Caco-2 (cell line): Measurements from ENCODE around the gene RIPOR3. TPM values are rescaled to one million over a fixed set of nuclear protein-coding genes. Genes with fewer than 3 reads are reported as not detected.
"Not testable (repeated sequence)": the region's sequence is repeated elsewhere in the genome, so short reads cannot be mapped to it uniquely, and the experiment has no call there.

Source experiments
- BruUV-seq: library from RNA; stranded (reverse); fragments of 400-500 nt; replicated peaks from 2 replicates; lab custom pipeline; 2021; lab: Mats Ljungman, UMichigan
- CTCF ChIA-PET: fragments of 300-600 bp; sonication (Branson Sonifier 250); formaldehyde crosslinking; loops from one replicate; lab custom pipeline; 2022; ENCODE audit warnings: antibody characterized with exemption; lab: Charles Lee
- POLR2A ChIA-PET: fragments of 300-600 bp; sonication (Branson Sonifier 250); formaldehyde crosslinking; loops from one replicate; lab custom pipeline; 2022; ENCODE audit warnings: antibody characterized with exemption; lab: Charles Lee
- DNase-seq, 2 experiments: peaks; one replicate each; pipeline versions ENCODE4 v3.0.0 to v3.0.0-alpha.2; 2020 to 2022
- H3K27me3 ChIP-seq: replicated peaks from 2 replicates; pipeline ENCODE4 v1.6.0; 2011; ENCODE audit warnings: low read length; ENCODE audit not compliant: control insufficient read depth, insufficient read depth
- H3K36me3 ChIP-seq: 2 replicates; pipeline ENCODE4 v1.5.1; 2011; ENCODE audit warnings: low read length; ENCODE audit not compliant: control insufficient read depth, insufficient read depth
- H3K4me1 ChIP-seq: fragments of 250-450 bp; sonication (Bioruptor Pico); 2 replicates; pipeline ENCODE4 v1.5.1; 2020; ENCODE audit warnings: mild to moderate bottlenecking
- H3K4me3 ChIP-seq: 2 replicates; pipeline ENCODE4 v1.5.1; 2011; ENCODE audit warnings: low read depth, mild to moderate bottlenecking, control low read depth, low read length
- H3K9me3 ChIP-seq: fragments of 250-450 bp; sonication (Bioruptor Pico); 2 replicates; pipeline ENCODE4 v1.5.1; 2020; ENCODE audit warnings: mild to moderate bottlenecking, moderate library complexity
- H3K27ac Mint-ChIP-seq: one replicate; pipeline ENCODE4 v1.8.0; 2022; ENCODE audit warnings: mixed read lengths; ENCODE audit not compliant: unreplicated experiment
- H3K27me3 Mint-ChIP-seq: one replicate; pipeline ENCODE4 v1.8.0; 2022; ENCODE audit warnings: mixed read lengths; ENCODE audit not compliant: insufficient read depth, unreplicated experiment
- H3K36me3 Mint-ChIP-seq: one replicate; pipeline ENCODE4 v1.8.0; 2022; ENCODE audit warnings: mild to moderate bottlenecking, mixed read lengths; ENCODE audit not compliant: insufficient read depth, unreplicated experiment
- H3K4me1 Mint-ChIP-seq: one replicate; pipeline ENCODE4 v1.8.0; 2022; ENCODE audit warnings: low read depth, mixed read lengths; ENCODE audit not compliant: unreplicated experiment
- H3K4me3 Mint-ChIP-seq: one replicate; pipeline ENCODE4 v1.8.0; 2022; ENCODE audit warnings: mild to moderate bottlenecking, moderate library complexity, mixed read lengths; ENCODE audit not compliant: unreplicated experiment
- H3K9me3 Mint-ChIP-seq: one replicate; pipeline ENCODE4 v1.8.0; 2022; ENCODE audit warnings: mixed read lengths; ENCODE audit not compliant: unreplicated experiment
- intact Hi-C: fragments of 100-400 bp; cut with micrococcal nuclease; formaldehyde crosslinking; loops from one replicate; pipeline ENCODE4 v1.10.0; 2022; ENCODE audit not compliant: unreplicated experiment
- total RNA-seq: library from RNA; stranded (reverse); gene quantifications from 2 replicates; pipeline ENCODE4 v1.2.3, GENCODE V29; 2022
- TF ChIP-seq, protein P1 (sequence below), 2 experiments: fragments of 200-600 bp in 1 of 2; IDR thresholded peaks; 1 replicate in 1 of 2; 2 replicates in 1 of 2; pipeline versions ENCODE4 v1.5.1 to v1.8.0; 2011 to 2022; ENCODE audit warnings: antibody characterized with exemption in 1 of 2, control low read depth in 1 of 2, inconsistent platforms in 1 of 2, low read depth in 1 of 2, low read length in 1 of 2, mild to moderate bottlenecking in 1 of 2, moderate library complexity in 1 of 2; ENCODE audit not compliant: insufficient read depth in 1 of 2, severe bottlenecking in 1 of 2, unreplicated experiment in 1 of 2

The RIPOR3 gene
- total RNA-seq, 1 experiment from 2014 or later = 0.18 TPM

DNA sequence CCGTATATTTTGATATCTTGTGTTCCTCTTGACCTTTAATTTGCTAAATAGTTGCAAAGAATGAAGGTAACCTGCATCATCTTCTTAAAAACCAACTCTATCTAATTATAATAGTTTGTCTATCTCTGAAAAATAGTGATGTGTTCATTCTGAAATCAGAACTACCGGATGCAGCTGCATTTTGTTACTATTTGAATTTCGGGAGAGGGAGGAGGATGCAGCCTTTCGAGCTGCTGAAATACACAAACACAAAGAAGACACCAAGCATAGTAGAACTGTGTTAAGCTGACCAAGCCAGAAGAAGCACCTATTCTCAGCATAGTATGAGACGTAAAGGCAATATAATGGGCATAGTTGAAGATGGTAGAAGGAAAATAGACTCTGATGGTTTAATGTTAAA, 148.0 kb downstream of the RIPOR3 start:
- ChIA-PET CTCF (no interaction called here), POLR2A (interaction anchor here (0.5 kb wide), 1 partner anchor 367 kb away, joined by 4 read pairs; no protein-coding TSS in a partner anchor)
- Mint-ChIP-seq H3K4me3 (no peak overlapping the region), H3K9me3 (no peaks in the 10 kb centered on the region), H3K4me1 (peaks cover 15% of the 10 kb centered on the region), H3K27ac (no peak overlapping the region), H3K27me3 (no peaks in the 10 kb centered on the region), H3K36me3 (no peaks in the 10 kb centered on the region)
- no peaks in the 10 kb centered on the region for H3K9me3 ChIP-seq
- no peaks in the 10 kb centered on the region for H3K27me3 ChIP-seq
- H3K4me1 ChIP-seq = peaks cover 25% of the 10 kb centered on the region
- no peaks in the 10 kb centered on the region for H3K36me3 ChIP-seq
- no peak overlapping the region for H3K4me3 ChIP-seq
- TF ChIP-seq, protein P1, sequence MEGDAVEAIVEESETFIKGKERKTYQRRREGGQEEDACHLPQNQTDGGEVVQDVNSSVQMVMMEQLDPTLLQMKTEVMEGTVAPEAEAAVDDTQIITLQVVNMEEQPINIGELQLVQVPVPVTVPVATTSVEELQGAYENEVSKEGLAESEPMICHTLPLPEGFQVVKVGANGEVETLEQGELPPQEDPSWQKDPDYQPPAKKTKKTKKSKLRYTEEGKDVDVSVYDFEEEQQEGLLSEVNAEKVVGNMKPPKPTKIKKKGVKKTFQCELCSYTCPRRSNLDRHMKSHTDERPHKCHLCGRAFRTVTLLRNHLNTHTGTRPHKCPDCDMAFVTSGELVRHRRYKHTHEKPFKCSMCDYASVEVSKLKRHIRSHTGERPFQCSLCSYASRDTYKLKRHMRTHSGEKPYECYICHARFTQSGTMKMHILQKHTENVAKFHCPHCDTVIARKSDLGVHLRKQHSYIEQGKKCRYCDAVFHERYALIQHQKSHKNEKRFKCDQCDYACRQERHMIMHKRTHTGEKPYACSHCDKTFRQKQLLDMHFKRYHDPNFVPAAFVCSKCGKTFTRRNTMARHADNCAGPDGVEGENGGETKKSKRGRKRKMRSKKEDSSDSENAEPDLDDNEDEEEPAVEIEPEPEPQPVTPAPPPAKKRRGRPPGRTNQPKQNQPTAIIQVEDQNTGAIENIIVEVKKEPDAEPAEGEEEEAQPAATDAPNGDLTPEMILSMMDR (IDR thresholded peaks at IDR 0.05; ENCODE audit: insufficient read depth in 1 of 2, low read depth in 1 of 2, low read length in 1 of 2, severe bottlenecking in 1 of 2, unreplicated experiment in 1 of 2) = no peak
- no peak for DNase-seq
- intact Hi-C loops = no loop called here
- BruUV-seq = no TSS peak

DNA sequence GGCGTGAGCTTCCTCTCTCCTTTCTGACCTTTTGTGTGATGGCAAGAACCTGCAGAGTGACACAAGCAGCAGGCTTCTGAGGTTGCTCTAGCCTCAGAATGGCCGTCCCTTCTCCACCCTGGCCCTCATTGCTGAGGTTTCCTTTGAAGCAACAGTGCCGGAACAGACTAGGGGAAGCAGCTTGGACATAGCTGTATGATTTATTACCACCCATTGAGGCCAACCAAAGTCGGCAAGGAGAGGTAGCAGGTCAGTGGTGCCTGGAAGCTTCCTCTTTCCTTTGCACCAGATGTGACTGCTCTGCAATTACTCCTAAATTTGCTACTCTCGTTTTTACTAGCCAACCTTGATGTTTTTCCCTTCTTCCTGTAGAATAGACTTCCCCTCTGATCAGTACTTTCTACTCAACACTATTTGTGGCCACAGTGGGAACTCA, 149.7 kb downstream of the RIPOR3 start:
- POLR2A ChIA-PET = no interaction called here
- peaks cover 27% of the 10 kb centered on the region for H3K4me1 Mint-ChIP-seq
- H3K27me3 Mint-ChIP-seq = no peaks in the 10 kb centered on the region
- Histone ChIP-seq H3K27me3 (no peaks in the 10 kb centered on the region), H3K36me3 (no peaks in the 10 kb centered on the region), H3K4me1 (peaks cover 39% of the 10 kb centered on the region), H3K9me3 (no peaks in the 10 kb centered on the region), H3K4me3 (no peak overlapping the region)
- intact Hi-C loops = no loop called here
- no peak overlapping the region for H3K4me3 Mint-ChIP-seq
- no peaks in the 10 kb centered on the region for H3K36me3 Mint-ChIP-seq
- H3K9me3 Mint-ChIP-seq = no peaks in the 10 kb centered on the region
- no TSS peak for BruUV-seq
- TF ChIP-seq, protein P1 (IDR thresholded peaks at IDR 0.05; ENCODE audit: insufficient read depth in 1 of 2, low read depth in 1 of 2, low read length in 1 of 2, severe bottlenecking in 1 of 2, unreplicated experiment in 1 of 2) = no peak
- DNase-seq = no peak
- peak overlapping the region; percentile 14 for H3K27ac Mint-ChIP-seq
- CTCF ChIA-PET = interaction anchor here (0.7 to 1.2 kb wide), 2 partner anchors 37 to 99 kb away, joined by 4 read pairs; no protein-coding TSS in a partner anchor

DNA sequence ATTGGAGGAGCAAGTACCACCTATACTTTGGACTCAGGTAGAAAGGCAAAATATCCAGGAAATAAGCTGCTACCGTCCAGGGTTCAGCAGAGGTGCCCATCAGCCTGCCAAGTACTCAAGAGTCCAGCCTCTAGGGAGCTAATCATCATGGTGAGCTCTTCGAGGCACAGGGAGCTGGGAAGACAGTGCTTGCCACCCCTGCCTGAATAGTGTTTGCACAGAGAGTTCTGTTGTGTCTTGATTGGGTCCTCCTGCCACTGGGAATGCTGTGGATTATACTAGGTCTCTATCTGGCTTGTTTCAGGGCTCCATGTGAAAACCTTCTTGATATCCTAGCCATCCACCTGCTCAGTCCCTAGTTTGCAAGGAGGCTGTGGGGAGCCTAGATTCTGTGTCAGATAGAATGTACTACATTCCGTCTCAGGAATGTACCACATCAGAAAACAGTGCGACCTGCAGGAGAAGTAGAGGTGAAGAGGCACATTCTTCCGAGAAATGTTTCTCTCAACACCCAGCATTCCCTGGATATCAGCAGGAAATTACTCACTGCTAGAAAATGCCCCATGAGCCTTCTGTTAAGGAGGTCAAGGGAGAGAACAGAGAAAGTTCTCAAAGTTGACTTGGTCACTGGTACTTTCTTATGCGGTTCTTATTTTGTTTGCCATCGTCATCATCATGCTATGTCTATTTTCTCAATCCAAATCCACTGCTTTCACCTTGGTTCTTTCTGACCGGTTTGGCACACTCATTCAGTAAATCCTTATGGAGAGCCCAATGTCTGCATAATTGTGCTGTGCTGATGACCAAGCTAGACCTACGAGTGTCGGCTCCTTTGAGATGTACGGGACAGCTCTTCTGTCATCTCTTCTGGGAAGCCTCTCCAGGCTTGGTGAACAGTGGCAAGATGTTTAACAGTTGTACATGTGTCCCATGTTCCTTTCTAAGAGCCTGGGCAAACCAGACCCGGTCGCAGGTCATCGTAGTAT, 150.4 kb downstream of the RIPOR3 start:
- Mint-ChIP-seq H3K4me1 (peaks cover 33% of the 10 kb centered on the region), H3K4me3 (peak overlapping the region; percentile 17), H3K36me3 (no peaks in the 10 kb centered on the region), H3K9me3 (no peaks in the 10 kb centered on the region), H3K27ac (peak overlapping the region; percentile 14), H3K27me3 (no peaks in the 10 kb centered on the region)
- ChIA-PET CTCF (interaction anchor here (0.7 to 1.2 kb wide), 3 partner anchors 16 to 100 kb away, joined by 3 to 4 read pairs (median 4); no protein-coding TSS in a partner anchor), POLR2A (no interaction called here)
- DNase-seq = peak; percentile 55 to 84
- TF ChIP-seq, protein P1 (IDR thresholded peaks at IDR 0.05; ENCODE audit: insufficient read depth in 1 of 2, low read depth in 1 of 2, low read length in 1 of 2, severe bottlenecking in 1 of 2, unreplicated experiment in 1 of 2) = no peak
- no peak overlapping the region for H3K4me3 ChIP-seq
- no peaks in the 10 kb centered on the region for H3K27me3 ChIP-seq
- intact Hi-C loops = no loop called here
- H3K36me3 ChIP-seq = no peaks in the 10 kb centered on the region
- BruUV-seq = no TSS peak
- peaks cover 46% of the 10 kb centered on the region for H3K4me1 ChIP-seq
- no peaks in the 10 kb centered on the region for H3K9me3 ChIP-seq

DNA sequence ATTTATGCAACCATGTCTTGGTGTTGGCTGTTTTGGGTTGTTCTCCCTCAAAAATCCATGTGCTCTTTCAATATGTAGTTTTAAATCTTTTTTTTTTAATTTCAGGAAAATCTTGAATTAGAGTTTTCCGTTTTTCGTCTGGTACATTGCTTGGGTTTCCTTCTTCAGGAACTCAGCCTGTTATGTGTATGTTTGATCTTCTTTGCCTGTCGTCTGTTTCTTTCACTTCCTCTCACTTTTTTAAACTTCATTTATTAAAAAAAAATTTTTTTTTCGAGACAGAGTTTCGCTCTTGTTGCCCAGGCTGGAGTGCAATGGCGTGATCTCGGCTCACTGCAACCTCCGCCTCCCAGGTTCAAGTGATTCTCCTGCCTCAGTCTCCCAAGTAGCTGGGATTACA, 151.5 kb downstream of the RIPOR3 start:
- CTCF ChIA-PET = interaction anchor here (0.6 to 1.2 kb wide), 2 partner anchors 35 to 366 kb away, joined by 3 read pairs; no protein-coding TSS in a partner anchor
- DNase-seq, H3K36me3 Mint-ChIP-seq, intact Hi-C loops, H3K27me3 Mint-ChIP-seq, H3K9me3 ChIP-seq, H3K4me3 Mint-ChIP-seq, H3K9me3 Mint-ChIP-seq, H3K4me3 ChIP-seq, BruUV-seq, POLR2A ChIA-PET, H3K36me3 ChIP-seq, H3K27me3 ChIP-seq, H3K27ac Mint-ChIP-seq: not testable (repeated sequence)
- H3K4me1 ChIP-seq = peaks cover 54% of the 10 kb centered on the region
- H3K4me1 Mint-ChIP-seq = peaks cover 44% of the 10 kb centered on the region
